HG02870 (cell line): ENCODE results near the gene MR1.

Experiments
- ATAC-seq: cut with Tn5 transposase; IDR thresholded peaks from one replicate; pipeline ENCODE4 v1.9.1; 2021; ENCODE audit warnings: mild to moderate bottlenecking, moderate library complexity; ENCODE audit not compliant: unreplicated experiment

Gene MR1

DNA sequence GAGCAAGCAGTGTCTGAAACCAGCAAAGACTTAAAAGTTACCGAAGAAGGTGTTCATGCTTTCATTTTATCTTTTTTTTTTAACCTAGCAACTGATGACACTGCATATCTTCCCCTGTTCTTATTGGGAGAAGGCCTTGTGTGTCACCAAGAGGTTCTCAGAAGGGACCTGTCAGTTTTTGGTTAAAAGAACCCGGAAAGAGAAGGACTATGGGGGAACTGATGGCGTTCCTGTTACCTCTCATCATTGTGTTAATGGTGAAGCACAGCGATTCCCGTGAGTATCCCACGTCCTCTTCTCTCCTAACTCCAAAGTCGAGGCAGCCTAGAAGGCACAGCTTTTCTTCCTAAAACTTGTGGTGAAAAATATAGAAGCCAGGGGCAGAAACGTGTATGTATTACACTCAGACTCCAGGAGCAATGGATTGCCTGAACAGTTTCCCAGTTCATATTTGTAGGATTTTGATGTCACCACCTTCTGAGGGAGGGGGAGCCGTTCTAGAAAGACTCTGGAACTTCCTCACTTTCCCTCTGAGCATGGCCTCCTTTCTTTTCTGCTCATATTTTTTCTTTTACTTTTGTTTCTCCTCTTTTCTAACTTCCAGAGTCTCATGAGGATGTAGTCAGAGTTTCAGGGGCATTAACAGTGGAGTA lies at the start of gene MR1:
TSS of gene MR1 (plus strand) at position 185 of the 653 bp plus-strand sequence. CDS start at position 210, 25 bp downstream.
- ATAC-seq = peak; percentile 90

- no peak for ATAC-seq
Measured at GRCh38 chr1:180988253-180988752, 45.5 kb upstream of the MR1 start.

- ATAC-seq = no peak
Measured at GRCh38 chr1:180994262-180994661, 39.5 kb upstream of the MR1 start.

- no peak for ATAC-seq
Measured at GRCh38 chr1:180997843-180998504, 35.8 kb upstream of the MR1 start.

DNA sequence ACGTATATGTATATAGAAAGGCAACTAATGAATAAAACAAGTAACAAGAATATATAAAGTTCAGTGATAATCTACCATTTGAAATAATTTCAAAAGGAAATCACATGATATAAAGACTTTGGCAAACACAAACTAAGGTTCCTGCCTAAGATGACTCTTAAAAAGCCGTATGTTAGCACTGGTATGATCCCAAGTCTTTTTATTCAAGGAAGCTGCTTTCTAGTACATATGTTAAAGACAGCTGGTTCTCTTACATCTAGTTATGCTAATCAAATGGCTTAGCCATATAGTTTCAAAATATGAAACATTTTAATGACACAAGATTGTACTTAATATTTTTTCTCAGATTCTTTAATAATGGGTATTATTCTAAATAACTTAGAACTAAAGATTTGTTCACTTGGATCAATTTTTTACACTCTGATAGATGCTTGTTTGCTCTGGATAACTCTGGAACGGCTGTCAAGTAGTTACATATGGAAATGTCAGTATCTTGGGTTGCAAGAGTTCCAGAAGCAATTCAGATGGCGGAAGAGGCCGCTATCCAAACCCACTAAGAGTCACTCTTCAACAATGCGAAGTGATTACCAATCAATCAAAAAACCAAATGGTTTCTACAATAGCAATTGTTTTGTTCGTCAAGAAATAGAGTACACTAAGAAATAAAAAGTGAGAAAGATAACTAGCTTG lies 32.5 kb upstream of the MR1 start:
- no peak for ATAC-seq

DNA sequence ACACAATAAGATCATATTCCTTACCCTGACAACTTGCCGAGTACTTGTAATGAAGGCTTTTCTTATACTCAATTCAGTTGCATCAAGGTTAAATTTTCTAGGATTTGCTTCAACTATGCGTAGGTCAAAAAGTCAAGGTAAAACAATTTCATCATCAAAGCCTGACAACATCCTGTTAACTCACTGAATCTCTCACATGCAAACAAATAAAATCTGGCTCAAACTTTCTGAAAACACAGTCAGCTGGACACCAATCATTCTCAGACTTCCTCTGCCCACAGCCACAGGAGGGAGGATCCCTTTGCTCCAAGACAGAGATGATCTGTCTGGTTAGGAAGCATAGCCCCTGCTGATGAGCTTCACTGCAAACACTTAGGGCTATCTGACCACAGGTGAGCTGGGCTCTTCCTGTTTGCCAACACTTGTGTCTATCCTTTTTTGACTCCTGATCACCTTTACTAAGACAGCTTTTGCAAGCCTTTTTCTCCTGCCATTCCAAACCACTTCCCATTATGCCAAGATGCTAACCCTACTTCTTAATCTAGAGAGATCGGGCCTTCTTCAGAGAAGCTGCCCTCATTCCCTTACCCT lies 31.1 kb upstream of the MR1 start:
- ATAC-seq = no peak

DNA sequence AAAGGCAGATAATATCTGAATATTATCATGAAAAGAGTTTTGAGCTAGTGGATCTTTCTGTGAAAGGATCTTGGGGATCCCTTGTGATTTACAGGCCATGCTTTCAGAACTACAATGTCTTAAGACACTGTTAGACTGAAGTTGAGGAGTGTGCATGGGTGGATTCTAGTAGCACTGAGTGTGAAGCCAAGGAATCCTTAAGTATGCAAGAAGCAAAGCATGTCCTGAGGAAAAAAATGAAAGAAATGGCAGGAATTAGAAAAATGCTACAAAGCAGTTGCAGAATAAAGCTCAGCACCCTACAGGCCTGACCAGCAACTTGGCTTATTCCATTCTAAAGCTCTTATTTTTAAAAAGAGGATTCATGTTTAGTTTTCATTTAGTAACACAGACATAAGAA lies 23.0 kb upstream of the MR1 start:
- ATAC-seq = no peak

DNA sequence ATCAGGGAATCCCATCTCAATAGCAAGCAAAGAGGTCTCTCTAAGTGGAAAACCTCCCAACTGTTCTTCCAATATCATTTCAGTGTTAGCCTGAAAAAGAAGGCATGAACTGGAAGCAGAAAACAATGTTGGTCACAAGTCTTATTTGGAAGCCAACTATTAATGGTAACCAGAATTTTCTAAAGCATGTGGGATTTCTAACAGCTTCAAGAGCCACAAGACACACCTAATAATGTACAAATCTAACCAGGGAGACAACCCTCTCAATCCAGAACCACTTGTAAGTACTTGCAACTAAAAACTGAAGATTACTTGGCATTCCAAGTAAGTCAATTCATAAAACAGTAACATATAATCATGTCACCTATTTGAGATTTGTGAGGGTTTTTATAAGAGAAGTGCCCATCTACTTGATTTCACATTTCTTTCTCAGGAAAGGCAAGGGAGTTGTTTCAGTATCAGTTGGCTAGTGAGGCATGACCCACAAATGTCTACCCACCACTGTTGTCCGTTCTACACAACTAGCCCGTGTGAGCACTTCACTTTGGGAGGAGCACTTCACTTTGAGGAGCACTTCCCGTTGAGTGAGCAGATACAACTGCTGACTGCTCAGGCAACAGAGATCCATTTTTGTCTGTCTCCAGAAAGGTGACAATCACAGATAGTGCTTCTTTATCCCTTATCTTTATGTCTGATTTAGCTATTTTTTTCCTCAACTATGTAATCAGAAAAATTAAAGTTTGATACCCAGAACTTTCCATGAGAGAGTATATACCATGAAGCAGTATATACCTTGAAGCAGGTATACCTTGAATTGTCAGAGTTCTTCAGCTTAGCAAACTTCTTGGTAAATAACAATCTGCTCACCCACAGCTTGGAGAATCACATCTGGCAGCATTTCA lies 22.2 kb upstream of the MR1 start:
- ATAC-seq = no peak

DNA sequence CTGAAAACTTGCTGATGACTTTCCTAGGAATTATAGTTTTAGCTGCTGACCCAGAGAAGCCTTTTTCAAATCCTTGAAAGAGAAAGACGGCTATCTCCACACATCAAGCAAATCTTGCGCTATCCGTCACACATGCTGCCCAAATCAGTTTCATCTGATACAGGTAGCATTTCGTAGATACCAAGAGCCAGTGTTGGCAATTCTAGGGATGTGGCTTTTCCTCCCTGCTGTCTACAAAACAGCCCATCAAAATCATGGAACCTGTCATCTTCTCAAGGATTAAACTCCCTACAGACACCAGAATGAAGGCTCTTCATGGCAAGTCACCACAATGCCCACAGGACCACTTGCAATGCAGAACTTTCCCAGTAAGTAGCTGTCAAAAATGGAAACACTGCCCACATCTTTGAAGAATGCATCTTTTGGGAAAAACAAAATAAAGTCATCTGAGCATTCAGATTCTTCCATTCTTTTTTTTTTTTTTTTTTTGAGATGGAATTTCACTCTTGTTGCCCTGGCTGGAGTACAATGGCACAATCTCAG lies 21.5 kb upstream of the MR1 start:
- no peak for ATAC-seq

GRCh38 chr1:181013144-181013543 lies 20.6 kb upstream of the MR1 start:
- ATAC-seq = no peak

- peak; percentile 65 for ATAC-seq
Measured at GRCh38 chr1:181014477-181015250, 19.1 kb upstream of the MR1 start.

- no peak for ATAC-seq
Measured at GRCh38 chr1:181015251-181015615, 18.6 kb upstream of the MR1 start.

- ATAC-seq = no peak
Measured at GRCh38 chr1:181016563-181016962, 17.2 kb upstream of the MR1 start.

GRCh38 chr1:181018901-181019681 lies 14.7 kb upstream of the MR1 start:
- ATAC-seq = no peak

GRCh38 chr1:181021159-181021558 lies 12.6 kb upstream of the MR1 start:
- no peak for ATAC-seq

- peak; percentile 43 for ATAC-seq
Measured at GRCh38 chr1:181021811-181022434, 11.9 kb upstream of the MR1 start.

DNA sequence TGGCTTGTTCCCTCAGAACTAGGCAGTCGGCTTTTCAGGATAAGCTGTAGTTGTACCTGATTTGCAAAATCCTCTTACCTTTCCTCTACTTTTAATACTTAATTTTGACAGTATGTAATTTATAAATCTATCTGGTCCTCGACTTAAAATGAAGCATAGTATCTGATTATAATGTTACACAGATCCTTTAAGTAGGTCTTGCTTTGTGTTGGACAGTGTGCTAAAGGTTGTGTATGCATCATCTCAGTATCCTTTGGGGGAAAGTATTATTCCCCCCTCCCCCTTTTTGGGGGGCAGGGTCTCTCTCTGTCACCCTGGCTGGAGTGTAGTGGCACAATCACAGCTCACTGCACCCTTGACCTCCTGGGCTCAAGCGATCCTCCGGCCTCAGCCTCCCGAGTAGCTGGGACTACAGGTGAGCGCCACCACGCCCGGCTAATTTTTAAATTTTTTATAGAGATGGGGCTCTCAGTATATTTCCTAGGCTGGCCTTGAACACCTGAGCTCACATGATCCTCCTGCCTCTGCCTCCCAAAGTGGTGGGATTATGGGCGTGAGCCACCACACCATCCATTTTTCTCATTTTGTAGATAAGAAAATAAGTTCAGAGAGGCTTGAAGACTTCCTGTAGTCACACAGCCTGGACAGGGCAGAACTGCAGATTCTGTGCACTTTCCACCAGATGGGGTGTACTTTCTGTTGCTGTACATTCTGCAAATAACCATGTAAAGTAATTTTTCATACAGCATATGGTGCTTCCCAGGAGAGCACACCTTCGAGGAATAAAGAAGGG lies 10.3 kb upstream of the MR1 start:
- no peak for ATAC-seq

GRCh38 chr1:181028196-181028595 lies 5.6 kb upstream of the MR1 start:
- ATAC-seq = no peak
